Renal pelvis (tissue), 4 donors: ENCODE measurements around the gene ATP5IF1. TPM values are rescaled to one million over a fixed set of nuclear protein-coding genes. Genes with fewer than 3 reads are reported as not detected.
A peak's percentile ranks its signal among the peaks of the same experiment; 100 is the strongest.

ENCODE experiments used
- DNase-seq: peaks from one replicate; pipeline ENCODE4 v3.0.0-alpha.2; 2013
- polyA plus RNA-seq, 3 donors: library from polyadenylated mRNA; unstranded; fragments of 120-200 nt; gene quantifications; one replicate each; pipeline ENCODE4 v1.2.1, GENCODE V29; 2013; ENCODE audit not compliant: insufficient read length in 3 of 3

ATP5IF1 gene
- polyA plus RNA-seq, 3 donors: 311 to 370 (median 334) TPM

GRCh38 chr1:28208818-28209441, 27.0 kb upstream of the ATP5IF1 start:
- DNase-seq: peak; percentile 49

DNA sequence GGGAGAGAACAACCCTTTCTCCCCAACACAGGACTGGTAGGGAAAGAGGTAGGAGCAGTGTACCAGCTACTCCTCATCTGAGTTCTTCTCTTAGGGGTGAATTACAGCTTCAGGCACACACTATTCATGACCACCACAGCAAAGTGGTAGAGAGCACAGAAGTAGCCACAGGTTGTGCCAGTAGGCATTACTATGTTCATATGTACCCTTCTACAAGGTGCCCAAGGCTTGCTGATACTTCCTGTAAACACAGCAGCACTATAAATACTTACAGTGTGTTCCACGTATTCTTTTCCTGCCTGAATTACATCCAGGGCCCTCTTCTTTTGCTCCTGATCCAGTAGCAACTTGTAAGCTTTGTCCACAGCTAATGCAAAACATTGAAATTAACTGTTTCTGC, 26.2 kb upstream of the ATP5IF1 start:
- no peak for DNase-seq

DNA sequence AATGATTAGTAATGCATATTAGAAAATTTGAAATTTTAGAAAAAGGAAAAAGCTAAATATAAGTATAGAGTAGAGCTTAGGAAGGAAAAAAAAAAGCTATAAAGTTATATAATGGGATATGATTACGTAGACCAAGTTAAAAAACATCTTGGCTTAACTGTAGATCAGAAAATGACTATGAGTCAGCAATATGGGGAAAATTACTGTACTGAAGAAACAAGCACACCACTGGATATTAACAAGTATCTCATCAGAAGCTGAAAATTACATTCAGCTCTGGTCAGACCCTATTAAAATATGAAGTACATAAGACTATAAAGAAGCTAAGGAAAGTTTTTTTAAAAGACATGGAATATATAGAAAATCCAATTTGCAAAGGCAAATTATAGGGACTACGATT, 22.6 kb upstream of the ATP5IF1 start:
- DNase-seq: no peak

DNA sequence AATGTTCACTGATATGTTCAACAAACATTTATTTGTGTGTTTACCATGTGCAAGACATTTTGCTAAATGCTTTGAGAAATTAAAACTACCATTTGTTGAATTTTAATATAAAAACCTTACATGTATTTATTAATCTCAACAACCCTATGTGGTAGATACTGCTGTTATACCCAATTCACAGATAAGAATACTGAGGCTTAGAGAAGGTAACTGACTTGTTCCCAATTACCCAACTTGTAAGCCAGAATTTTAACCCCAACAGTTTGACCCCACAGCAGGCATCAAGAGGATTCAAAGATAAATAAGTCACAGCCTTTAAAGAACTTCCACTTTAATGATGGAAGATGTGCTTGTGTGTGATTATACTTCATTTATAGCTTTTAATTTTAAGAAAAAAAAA, 6.8 kb upstream of the ATP5IF1 start:
- DNase-seq: no peak

DNA sequence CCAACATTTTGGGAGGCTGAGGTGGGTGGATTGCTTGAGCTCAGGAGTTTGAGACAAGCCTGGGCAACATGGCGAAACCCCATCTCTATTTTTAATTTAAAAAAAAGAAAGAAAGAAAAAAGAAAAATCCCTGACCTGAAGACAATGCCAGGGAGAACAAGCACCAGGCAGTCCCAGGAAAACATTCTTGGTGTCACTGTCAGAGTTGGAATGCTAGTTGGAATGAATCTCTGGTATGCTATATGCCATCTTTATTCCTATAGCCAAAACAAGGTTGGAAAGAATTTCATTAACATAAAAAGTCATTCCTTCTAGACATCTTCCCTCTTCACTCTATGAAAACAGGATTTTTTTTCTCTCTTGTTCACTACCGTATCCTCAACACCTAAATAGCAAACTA, 5.9 kb upstream of the ATP5IF1 start:
- no peak for DNase-seq

DNA sequence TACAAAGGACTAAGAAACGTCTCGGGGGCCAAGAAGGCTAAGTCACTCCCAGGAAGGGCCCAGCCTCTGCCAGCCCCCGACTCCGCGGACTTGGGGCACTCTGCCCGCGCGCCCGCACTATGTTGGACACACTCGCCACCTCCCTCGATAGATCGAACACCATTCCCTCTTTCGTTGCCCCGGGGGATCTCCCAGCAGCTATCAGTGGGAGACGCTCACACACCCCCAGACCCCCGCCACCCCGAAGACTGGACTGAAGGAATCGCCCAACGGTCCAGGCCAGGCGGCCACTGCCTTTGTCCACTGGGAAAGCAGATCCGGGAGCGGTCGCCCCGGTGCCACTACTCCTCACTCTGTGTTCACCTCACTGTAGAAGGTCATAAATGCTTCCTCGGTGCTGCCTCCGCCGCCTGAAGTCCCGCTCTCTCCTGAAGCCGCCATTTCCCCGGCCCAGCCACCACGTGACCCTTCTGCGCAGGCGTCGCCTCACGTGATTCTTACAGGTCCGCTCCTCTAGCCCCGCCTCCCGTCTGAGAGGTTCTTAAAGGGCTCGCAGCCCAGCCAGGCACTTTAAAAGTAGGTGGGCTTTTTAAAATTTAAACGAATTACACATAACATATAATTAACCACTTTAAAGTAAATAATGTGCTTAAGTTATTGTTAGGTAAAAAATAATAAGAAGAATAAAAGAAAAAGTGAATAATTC, 3.2 kb upstream of the ATP5IF1 start, which contains the start of gene DNAJC8:
TSS of gene DNAJC8 (minus strand) at position 472 of the 706 bp plus-strand sequence. CDS start at position 441, 31 bp downstream.
- DNase-seq: peak; percentile 91

DNA sequence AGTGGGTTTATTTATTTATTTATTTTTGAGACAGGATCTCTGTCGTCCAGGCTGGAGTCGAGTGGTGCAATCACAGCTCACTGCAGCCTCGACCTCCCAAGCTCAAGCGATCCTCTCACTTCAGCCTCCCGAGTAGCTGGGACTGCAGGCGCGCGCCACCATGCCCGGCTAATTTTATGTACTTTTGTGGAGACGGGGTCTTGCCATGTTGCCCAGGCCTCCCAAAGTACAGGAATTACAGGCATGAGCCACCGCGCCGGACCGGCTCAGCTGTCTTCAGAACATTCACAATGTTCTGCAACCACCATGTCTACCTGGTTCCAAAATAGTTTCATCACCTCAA, 2.7 kb upstream of the ATP5IF1 start:
- DNase-seq: no peak

- no peak for DNase-seq
These were observed 865 bp downstream of the ATP5IF1 start for GRCh38 chr1:28236656-28237322.

- no peak for DNase-seq
These were observed 3.1 kb downstream of the ATP5IF1 start for GRCh38 chr1:28239004-28239403.

DNA sequence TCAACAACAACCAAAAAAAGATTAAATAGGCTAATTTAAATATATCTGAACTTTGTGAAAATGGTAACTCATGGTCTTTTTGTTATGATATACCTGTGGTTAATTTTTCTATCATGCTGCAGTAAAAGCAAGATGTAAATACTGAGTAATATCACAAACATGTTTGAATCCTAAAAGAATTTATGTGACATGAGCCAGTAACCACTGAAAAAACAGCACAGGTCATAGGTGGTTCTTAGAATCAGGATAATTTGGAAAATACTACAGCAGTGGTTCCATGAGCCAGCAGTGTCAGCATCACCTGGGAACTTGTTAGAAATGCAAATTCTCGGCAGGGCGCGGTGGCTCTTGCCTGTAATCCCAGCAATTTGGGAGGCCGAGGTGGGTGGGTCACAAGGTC, 4.1 kb downstream of the ATP5IF1 start:
- DNase-seq: no peak

- DNase-seq: no peak
These were observed 5.8 kb downstream of the ATP5IF1 start for GRCh38 chr1:28241638-28242241.

- DNase-seq: no peak
These were observed 7.9 kb downstream of the ATP5IF1 start for GRCh38 chr1:28243685-28244311.

DNA sequence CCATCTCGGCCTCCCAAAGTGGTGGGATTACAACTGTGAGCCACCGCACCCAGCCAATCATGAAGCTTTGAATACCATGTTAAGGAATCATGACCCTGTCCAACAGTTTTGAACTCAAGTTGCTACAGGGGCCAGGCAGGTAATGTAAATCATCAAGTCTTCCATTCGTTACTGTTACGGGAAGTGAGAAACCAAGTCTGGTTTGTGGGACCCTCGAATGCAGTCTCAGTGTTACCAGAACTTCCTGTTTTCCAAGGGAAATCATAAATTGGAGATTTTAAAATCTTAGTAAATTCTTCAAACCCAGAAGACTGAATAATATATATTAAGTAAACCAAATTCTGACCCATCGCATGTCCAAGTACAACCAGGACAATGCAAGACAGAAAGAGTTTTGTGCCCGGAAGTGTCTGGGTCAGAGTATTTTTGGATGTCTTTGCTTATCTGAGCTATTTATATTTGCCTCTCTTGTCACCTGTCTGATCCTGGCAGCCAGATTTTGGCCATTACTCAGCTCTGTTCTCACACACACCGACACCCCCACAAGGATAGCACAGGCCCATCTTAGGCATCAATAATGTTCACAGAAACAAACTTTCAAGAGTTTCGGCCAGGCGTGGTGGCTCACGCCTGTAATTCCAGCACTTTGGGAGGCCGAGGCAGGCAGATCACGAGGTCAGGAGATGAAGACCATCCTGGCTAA, 8.8 kb downstream of the ATP5IF1 start:
- DNase-seq: no peak

DNA sequence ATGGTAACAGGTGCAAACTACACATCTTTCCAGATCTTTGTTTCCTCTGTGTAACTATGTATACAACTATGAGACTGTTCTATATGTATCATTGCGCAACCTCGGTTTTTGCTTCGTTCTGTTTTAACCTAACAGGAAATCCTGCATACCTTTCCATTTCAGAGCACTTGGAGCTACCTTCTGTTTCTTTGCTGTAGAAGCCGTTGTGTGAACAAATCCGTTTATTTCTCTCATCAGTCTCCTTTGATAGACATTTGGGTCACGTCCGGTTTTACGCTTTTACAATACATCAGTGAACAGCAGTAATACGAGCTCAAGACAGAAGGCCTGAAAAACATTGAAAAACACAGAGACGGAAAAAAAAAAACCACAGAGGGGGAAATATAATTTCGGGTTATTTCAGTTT, 10.5 kb downstream of the ATP5IF1 start:
- no peak for DNase-seq

- DNase-seq: no peak
These were observed 11.8 kb downstream of the ATP5IF1 start for GRCh38 chr1:28247612-28248272.

DNA sequence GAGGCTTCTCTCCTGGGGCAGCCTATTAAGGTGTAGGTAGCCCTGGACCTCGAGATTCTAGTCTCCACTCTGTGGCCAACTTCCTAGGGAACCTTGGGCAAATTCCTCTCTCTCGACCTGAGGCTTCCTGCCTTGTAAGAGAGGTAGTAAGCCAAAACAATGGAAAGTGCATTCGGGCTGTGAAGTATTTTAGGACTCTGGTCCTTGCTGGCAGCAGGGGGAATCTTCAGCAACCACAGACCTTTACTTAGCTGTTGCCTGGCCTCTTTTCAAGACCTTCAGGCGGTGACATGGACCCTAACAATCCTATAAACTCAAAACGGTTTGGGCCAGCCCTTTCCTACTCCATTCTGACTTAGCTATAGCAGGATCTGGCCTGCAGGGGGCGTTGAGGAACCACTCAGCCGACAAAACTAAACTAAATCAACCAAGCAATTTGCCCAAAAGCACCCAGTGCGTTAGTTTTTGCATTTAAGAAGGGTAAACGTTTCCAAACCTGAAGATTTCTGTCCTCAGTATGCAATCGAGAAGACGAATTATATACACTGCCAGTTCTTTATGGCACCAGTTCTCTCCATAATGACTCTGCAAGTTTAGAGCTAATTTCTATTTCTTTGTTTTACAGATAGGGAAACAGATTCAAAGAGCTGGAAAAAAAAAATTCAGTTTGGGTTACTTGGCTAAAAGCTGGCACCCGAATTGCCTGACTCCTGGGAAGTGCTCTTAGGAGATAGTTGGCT, 12.5 kb downstream of the ATP5IF1 start:
- peak; percentile 81 for DNase-seq

GRCh38 chr1:28249013-28249865, 13.3 kb downstream of the ATP5IF1 start:
- no peak for DNase-seq

DNA sequence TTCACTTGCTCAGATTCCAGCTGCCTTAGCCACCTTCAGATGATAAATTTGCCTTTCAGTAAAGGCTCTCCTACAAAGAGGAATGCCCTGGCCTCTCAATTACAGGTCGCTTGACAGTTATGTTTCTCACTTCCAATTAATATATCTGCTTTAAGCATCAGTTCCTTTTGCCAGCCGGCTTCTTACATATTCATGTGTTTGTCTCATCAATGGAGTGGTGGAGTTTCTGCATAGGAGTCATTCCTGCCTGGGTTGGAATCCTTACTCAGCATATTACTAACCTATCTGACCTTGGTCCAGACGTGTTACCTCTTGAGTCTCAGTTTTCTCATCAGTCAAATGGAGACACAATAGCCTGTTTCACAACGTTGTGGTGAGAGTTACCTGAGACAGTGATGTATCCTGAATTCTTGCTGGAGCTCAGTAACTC, 14.0 kb downstream of the ATP5IF1 start:
- DNase-seq: no peak

DNA sequence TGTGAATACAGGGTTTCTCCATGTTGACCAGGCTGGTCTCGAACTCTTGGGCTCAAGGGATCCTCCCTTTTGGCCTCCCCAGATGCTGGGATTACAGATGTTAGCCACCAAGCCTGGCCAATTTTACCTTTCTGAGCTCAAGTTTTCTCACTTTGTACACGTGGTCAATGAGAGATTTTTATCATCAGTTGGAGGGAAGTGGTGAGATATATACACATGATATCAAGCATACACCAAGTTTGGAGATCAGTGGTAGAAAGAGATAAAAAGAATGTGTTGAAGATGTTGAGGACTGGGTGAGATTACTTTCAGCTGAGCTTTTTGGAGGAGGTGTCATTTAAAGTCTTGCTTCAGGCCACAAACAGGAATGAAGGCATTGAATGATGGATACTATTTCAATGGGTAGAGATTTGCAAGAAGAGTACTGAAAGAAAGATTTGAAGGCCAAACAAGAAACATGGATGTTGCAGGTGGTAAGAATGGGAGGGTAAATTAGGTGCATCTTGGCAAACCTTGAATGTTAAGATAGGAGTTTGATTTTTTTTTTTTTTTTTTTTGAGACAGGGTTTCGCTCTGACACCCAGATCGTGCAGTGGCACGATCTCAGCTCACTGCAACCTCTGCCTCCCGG, 20.4 kb downstream of the ATP5IF1 start:
- DNase-seq: no peak
